HUDEP-2 (cell line): ENCODE measurements around the gene CEP128.

Experiments used
- DNase-seq, 76 experiments: peaks; one replicate each; lab custom pipeline; 2025; ENCODE audit not compliant: unreplicated experiment in 76 of 76; lab: John Stamatoyannopoulos, UW

CEP128 gene

DNA sequence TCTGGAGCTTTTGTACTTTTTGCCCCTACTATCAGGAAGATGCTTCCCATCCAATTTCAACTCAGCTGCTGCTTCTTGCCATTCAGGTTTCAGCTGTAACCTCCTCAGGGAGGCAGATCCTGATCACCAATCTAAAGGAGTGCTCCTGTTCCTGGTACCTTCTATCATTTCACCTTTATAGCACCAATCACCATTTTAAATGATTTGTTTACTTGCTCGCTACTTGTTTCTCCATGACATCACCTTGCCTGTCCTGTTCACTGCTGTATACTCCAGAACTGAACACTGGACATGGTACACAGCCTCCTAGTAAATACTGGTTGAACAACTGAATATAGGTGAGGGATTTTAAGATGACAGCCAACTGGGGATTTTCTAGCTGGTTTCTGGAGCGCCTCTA lies 443.0 kb downstream of the CEP128 start:
- DNase-seq = no peak

DNA sequence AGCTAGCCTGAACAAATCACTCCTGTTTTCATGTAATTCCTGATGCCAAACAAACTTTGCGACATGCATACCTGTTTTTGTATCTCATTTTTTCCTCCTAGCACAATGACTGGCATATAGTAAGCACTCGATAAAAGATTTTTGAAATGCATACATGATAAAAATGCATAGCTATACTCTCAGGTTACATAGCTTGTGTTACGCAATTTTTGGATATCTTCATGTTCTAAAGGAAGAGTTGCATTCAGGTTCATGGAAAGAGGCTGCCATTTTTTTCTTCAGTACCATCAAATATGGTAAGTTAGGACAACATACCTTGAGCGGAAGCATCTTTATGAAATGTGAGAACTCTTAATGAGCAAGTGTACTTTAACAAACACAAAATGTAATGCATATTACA lies 445.4 kb downstream of the CEP128 start:
- DNase-seq = no peak

DNA sequence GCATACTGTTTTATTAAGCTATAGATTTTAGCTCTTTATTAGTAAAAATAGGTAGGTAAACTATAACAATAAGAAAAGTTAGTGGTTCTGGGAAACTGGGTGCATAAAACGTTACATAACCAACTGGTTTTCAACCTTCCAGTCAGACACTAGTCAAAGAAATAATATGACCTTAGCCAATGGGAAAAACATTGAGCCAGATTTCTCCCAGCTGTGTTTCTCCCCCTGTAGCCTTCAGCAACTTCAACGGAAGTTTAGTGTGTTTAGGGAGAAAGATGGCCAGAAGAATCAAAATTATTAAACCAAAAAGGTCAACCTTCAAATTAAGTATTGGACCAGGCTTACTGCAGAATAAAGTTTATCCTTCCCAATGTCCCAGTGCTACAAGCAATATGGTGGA lies 446.8 kb downstream of the CEP128 start:
- DNase-seq = no peak

DNA sequence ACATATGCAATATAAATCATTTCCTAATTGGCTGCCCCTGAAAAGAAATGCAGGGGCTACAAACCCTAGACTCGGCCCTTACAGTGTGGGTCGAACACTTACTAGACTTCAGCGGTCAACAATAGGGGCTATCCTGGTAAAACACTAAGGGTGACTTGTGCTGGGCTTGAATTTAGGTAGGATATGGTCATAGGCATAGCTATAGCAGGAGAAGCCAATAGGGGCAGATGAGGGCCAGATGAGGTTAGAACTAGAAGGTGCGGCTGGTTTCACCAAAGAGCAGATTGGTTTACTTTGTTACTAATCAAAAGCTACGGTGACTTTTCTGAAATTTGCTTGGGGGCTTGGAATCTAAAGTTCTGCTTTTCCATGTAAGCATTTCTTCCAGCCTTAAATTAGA lies 447.9 kb downstream of the CEP128 start:
- DNase-seq = no peak

DNA sequence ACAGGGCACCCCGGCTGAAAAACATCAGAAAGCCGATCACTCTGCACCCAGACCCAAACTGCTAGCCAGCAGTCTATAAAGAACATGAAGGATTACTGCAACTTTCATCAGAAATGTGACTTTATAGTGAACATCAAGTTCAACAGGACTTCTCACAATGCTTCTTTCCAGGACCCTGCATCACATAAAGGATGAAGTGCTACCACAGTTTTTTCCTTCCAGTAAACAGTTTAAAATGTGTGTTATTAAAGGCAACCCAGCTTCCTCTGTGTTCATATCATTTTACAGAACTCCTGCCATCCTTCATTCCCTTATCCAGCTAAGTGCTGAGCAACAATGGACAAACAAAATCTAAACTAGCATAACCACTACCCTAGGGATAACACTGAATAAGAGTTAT lies 449.9 kb downstream of the CEP128 start:
- DNase-seq = no peak

DNA sequence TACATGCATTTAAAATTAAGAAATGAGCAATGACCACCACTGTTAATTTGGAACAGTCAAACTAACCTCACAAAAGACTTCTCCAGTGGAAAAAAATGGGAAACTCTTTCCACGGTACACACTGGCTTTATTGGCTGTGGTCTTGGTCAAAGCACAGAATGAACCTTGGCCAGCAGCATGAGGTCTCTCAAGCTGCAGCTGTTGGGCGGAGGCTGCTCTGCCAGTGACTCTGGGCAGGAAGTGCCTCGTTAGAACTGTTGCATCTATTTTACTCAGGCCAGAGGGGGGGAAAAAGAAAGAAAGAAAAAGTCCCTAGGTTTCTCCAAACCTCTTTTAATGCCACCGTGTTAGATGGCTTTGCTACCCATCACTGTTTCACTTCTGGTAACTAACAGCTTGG lies 450.4 kb downstream of the CEP128 start:
- DNase-seq = no peak

DNA sequence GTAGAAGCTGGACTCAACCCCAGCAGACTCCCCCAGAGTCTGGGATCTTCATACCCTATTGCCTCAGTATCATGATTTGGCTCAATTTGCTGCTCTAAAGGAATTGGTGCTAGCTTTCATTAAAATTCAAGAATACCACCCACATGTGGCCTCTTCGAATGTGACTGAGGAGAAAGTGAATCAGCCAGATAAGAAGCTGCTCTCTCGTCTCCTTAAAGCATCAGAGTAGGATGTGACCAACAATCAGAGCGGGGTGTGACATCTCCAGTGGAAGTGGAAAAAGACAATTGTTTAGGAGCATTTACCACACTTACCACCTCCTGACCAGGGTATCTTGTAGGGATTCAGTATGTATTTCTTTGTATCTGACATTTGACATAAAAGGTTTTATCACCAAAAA lies 452.0 kb downstream of the CEP128 start:
- no peak for DNase-seq

DNA sequence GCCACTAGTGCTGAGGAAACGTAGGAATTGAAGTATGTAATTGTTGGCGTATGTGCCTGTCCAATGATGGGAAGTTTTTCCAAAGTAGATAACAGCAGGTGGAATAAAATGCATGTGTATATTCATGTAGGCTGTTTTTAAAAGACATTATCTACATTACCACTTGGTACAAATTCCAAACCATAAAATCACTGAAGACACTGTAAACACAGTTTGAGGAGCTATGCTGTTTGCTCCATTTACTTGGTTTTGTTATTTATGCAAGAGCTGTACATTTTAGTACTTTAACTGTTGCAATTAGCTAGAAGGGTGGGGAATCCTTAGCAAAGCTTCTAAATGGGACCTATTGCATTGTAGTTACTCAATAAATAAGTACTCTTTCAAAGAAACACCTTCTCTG lies 455.8 kb downstream of the CEP128 start:
- DNase-seq = no peak

DNA sequence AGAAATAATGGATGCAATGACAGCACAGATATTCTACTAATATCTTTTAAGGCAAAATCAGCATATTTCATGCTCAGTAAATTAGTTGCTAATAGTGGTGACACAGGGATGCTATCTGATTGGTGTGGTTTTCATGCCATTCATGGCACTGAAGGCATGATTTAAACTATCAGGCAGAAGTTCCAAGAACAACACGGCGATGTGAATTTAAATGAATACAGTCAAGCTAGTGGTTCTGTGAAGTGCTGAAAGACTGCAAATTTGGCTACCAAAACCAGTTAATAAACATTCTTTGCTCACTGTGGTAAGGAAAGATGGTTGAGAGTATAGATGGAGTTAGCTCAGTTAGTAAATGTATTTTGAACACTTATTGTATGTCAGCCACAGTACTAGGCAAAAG lies 458.2 kb downstream of the CEP128 start:
- DNase-seq = no peak

DNA sequence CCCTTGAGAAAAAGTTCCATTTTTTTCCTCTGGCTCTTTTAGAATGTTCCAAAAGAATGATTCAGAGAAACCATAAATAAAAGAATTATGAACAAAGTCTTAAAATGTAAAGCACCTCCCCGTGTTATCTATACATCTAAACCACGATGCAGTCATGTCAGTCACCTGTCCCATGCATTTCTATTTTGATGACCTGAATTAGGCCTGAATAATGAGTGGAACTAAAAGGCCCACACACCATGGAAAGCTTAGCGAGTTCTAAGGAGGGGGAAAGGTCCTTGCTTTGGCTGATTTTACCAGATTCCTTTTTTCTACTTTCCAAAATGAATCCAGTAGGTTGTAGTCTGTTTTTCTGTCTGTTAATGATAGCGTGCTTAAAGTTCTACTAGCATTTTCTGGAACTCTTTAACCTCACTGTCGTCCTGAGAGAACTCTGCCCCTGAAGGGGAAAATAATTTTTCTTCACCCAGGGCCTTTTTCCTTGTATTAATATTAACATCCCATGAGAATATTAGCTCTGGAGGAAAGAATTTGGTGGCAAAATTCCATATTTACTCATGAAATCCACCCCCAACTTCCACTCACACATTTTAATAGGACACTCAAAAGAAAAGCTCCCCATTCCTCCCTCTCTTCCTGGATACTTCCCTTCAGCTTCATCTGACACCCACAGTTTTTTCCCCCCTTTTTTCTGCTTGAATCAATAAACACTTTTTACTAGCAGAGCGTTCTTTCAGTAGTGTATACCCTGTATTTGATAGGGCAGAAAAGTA lies 464.0 kb downstream of the CEP128 start:
- no peak for DNase-seq

DNA sequence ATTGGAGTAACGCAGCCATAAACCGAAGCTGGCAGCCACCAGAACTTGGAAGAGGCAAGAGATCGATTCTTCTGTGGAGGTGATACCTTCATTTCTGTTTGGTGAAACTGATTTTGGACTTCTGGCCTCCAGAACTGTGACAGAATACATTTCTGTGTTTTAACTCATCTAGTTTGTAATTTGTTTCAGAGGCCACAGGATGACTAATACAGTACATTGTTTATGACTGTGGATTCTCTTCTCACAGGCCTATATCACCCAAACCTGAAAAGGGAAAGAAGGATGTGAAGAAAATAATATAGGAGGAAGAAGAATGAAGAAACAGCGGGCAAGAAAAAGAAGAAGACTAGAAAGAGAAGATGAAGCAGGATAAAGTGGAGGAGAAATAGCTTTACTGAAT lies 466.5 kb downstream of the CEP128 start:
- no peak for DNase-seq

DNA sequence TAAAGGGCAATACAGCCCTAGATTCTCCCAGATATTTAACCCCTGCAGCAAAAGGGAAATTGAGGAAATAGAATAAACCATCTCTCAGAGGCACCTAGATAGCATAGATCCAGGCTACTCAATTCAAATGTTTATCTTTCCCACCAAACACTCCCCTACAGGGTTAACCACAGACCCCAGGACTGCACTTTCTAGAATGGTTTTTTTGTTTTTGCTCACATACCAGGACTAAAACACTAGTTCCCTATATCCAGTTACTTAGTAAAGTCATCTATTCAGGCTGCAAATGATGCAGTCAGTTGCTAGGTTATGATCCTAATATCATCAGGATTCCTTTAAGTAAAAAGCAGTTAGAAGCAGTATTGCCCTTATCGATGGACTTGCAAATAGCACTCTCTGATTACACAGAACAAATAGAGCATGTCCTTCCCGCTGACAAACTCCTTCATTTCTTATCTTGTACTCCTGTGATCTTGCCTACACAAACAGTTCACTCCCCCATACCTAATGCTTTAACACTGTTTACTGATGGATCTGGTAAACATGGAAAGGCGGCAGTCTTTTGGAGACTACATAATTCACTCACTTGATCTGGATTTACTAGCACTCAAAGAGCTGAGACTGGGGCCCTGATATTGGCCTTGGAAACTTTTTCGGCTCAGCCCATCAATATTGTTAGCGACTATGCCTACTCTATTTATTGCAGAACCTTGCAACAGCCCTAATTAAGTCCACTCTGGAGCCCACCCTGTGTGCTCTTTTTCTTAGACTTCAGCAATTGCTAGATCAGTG lies 473.0 kb downstream of the CEP128 start:
- no peak for DNase-seq

DNA sequence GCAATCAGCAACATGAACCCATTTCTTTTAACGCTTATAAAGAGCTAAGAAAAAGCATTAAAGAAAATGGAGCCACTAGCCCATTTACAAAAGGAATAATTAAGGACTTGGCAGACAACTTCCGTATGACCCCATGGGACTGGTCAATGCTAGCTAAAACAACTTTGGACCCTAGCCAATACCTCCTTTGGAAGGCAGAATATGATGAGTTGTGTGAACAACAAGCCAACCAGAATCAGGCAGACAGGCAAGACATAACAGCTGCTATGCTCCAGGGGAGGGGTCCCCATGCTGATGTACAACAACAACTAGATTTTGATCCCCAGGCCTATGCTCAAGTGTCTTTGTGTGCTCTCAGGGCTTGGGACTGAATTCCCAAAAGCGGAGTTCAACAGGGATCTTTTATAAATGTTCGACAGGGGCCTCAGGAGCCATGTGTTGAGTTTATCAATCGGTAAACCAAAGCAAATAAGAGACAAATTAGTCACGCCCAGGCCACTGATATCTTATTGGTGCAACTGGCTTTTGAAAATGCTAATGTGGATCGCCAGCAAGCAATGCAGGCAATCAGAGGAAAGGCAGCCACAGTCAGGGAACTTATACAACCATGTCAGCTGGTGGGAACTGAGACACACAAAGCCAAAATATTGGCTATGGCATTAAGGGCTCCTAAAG lies 475.9 kb downstream of the CEP128 start:
- DNase-seq = no peak

DNA sequence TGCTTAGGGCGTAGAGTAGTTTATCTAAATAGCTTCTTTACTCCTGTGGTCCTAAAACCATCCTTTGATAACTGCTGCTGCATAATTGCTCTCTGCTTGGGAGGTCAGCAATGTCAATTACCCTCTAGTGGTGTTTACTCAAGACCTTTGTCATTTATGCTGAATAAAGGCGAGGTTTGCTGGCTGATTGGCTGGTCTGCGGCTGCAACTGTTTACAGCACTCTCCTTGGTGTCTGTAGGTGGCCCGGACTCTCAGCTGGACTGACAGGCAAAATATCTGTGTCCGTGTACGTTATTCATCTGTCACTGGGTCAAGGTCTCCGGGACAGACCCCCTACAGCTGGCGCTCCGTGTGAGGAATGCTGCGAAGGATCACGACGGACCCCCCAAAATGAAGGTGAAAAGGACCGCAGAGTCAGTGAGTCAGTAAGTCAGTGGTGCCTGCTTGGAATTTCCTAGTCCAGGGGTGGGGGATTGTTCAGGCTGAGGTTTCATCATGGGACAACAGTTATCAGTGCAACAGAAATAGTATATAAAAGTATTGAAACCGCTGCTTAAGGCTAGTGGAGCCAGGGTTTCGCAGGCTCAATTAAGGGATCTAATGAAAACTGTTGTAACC lies 476.9 kb downstream of the CEP128 start:
- DNase-seq = no peak

DNA sequence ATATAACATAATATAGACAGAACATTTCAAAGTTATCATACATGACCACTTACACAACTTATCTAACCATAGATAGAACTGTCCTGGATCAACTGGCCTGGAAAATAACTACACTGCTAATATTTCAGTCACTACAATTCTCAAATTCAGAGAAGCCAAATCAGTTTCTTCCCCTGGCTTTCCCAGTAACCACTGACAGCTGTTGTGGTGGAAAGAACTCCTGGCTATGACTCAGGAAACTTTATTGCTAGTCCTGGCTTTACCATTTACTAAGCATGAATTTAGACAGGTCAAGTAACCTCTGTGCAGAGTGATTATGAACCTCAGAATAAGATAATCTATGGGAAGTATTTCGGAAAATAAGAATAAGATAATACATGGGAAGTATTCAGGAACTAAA lies 485.3 kb downstream of the CEP128 start:
- DNase-seq = no peak

DNA sequence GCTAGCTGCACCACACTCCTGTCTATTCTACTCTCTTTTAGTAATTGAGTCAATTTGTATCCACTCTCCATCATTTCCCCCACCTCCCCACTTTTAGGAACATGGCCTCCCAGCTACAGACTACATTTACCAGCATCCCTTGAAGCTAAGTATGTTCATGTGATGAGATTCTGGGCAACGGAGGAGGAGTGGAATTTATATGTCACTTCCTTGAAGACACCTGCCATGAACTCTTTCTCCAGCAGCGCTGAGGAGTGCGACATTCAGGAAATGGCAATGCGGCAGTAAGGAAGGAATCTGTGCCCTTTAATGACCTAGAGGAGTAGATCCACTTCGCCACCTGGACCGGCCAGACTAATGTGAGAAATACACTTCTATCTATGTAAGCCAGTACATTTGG lies 486.5 kb downstream of the CEP128 start:
- no peak for DNase-seq

DNA sequence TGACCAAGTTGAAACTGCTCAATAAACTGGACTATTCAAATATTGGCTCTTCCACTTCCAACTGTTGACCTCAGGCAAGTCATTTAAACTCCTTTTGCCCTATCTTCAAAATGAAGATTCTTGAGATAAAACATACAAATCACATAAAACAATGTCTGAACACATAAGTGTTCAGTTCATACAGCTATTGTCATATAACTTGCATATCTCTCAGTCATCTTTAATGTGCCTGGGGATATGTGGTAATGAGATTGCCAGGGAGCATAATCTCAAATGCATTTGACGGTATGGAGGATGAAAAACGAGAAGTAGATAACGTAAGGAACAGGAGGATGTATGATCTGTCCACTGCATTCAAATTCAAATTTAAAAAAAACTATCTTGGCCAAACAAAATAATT lies 493.3 kb downstream of the CEP128 start:
- DNase-seq = no peak

DNA sequence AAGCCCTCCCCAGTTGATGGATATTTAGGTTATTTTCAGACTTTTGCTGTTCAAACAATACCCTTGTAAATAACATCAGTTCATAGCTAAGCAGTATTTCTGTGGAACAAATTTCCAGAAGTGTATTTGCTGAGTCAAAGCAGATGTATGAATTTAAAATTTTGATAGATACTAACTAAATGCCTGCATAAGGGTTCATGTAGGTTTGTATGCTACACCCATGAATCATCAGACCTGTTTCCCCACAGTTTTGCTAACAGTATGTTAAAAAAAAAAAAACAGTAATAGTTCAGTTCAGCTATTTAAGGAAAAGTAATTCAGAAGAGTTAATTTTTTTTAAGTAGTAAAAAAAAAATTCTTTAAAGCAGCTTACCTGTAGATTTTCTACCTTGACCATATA lies 494.1 kb downstream of the CEP128 start:
- DNase-seq = no peak
